ENCODE data around the gene UBE2L3.

Gene UBE2L3

GRCh38 chr22:21646608-21647590 lies 79.4 kb downstream of the UBE2L3 start:
- no peak for DNase-seq (ENCODE audit: low read depth)

- DNase-seq (ENCODE audit: low read depth): no peak
Measured at GRCh38 chr22:21650280-21650679, 82.8 kb downstream of the UBE2L3 start.

GRCh38 chr22:21650823-21651520 lies 83.5 kb downstream of the UBE2L3 start:
- no peak for DNase-seq (ENCODE audit: low read depth)

- no peak for DNase-seq (ENCODE audit: low read depth)
Measured at GRCh38 chr22:21651521-21652009, 84.1 kb downstream of the UBE2L3 start.

GRCh38 chr22:21652010-21652546 lies 84.6 kb downstream of the UBE2L3 start:
- peak; percentile 61 for DNase-seq (ENCODE audit: low read depth)

GRCh38 chr22:21652547-21653545 lies 85.3 kb downstream of the UBE2L3 start:
- no peak for DNase-seq (ENCODE audit: low read depth)

- no peak for DNase-seq (ENCODE audit: low read depth)
Measured at GRCh38 chr22:21657020-21657359, 89.5 kb downstream of the UBE2L3 start.

GRCh38 chr22:21657360-21658032 lies 90.0 kb downstream of the UBE2L3 start:
- DNase-seq (ENCODE audit: low read depth): no peak

- DNase-seq (ENCODE audit: low read depth): no peak
Measured at GRCh38 chr22:21659864-21660525, 92.5 kb downstream of the UBE2L3 start.

GRCh38 chr22:21660904-21661303 lies 93.4 kb downstream of the UBE2L3 start:
- no peak for DNase-seq (ENCODE audit: low read depth)

- no peak for DNase-seq (ENCODE audit: low read depth)
Measured at GRCh38 chr22:21661991-21662390, 94.5 kb downstream of the UBE2L3 start.

GRCh38 chr22:21663738-21664137 lies 96.2 kb downstream of the UBE2L3 start:
- no peak for DNase-seq (ENCODE audit: low read depth)

- no peak for DNase-seq (ENCODE audit: low read depth)
Measured at GRCh38 chr22:21665047-21665851, 97.7 kb downstream of the UBE2L3 start.

GRCh38 chr22:21666786-21667185 lies 99.3 kb downstream of the UBE2L3 start:
- DNase-seq (ENCODE audit: low read depth): no peak

GRCh38 chr22:21669026-21669425 lies 101.5 kb downstream of the UBE2L3 start:
- DNase-seq (ENCODE audit: low read depth): no peak

- no peak for DNase-seq (ENCODE audit: low read depth)
Measured at GRCh38 chr22:21672107-21672629, 104.7 kb downstream of the UBE2L3 start.

Data from HS-27A (cell line).